Measurements from ENCODE around the gene NSG1. TPM values are rescaled to one million over a fixed set of nuclear protein-coding genes. Genes with fewer than 3 reads are reported as not detected.

The NSG1 gene
- total and polyA plus RNA-seq, 2 donors (not counting 1 experiment from before 2014, with no cell fraction given) = 0.17 to 1.1 TPM

DNA sequence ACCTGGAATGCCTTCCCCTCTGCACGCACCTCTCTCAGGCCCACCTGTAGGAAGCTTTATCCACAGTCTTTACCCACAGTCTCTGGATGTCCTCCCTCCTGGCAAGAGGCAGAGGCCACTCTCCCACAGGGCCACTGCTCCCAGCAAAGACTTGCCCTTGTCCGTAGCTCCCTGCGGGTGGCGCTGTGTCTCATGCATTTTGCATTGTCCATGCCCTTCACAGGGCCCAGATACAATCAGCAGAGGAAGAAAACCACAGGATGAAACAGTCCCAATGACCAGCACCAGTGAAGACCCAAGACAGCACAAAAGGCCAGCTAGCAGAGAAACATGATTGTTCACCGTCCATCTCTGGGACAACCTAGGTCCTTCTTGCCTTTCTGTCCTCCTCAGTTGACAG lies 2.1 kb upstream of the NSG1 start:
- Histone ChIP-seq H3K9me3 (ENCODE audit: control insufficient read depth, insufficient read depth, low read depth, low read length) (no peaks in the 10 kb centered on the region), H3K4me3 (replicated peaks in 1 of 4; ENCODE audit: control extremely low read depth in 1 of 4, insufficient read depth in 1 of 4, low read depth in 3 of 4, low read length in 4 of 4) (no peak overlapping the region), H3K36me3 (ENCODE audit: control insufficient read depth, insufficient read depth, low read length) (no peaks in the 10 kb centered on the region), H3K79me2 (ENCODE audit: control insufficient read depth, insufficient read depth, low read length) (no peaks in the 10 kb centered on the region), H2AFZ (ENCODE audit: low read length) (no peak overlapping the region), H4K20me1 (ENCODE audit: control insufficient read depth, extremely low read depth, insufficient read depth, low read length) (no peaks in the 10 kb centered on the region), H3K4me1 (ENCODE audit: control insufficient read depth, extremely low read depth, insufficient read depth, low read length) (no peaks in the 10 kb centered on the region), H3K27me3 (ENCODE audit: control insufficient read depth, insufficient read depth, low read length) (peaks cover 49% of the 10 kb centered on the region), H3K4me2 (ENCODE audit: extremely low read depth, insufficient read depth, low read length) (no peak overlapping the region), H3K27ac (ENCODE audit: insufficient read depth, low read length) (no peak overlapping the region), H3K9ac (ENCODE audit: insufficient read depth, low read length) (no peak overlapping the region)
- DNase-seq (ENCODE audit: low read depth in 2 of 2) = no peak
- no peak for TF ChIP-seq EZH2 (IDR thresholded peaks at IDR 0.05; ENCODE audit: low read length, missing control alignments)
- TF ChIP-seq CTCF (conservative IDR thresholded peaks at IDR 0.05 in 1 of 2, IDR thresholded peaks at IDR 0.05 in 1 of 2; ENCODE audit: low read depth in 1 of 2, low read length in 2 of 2) = peak; percentile 26 to 27

DNA sequence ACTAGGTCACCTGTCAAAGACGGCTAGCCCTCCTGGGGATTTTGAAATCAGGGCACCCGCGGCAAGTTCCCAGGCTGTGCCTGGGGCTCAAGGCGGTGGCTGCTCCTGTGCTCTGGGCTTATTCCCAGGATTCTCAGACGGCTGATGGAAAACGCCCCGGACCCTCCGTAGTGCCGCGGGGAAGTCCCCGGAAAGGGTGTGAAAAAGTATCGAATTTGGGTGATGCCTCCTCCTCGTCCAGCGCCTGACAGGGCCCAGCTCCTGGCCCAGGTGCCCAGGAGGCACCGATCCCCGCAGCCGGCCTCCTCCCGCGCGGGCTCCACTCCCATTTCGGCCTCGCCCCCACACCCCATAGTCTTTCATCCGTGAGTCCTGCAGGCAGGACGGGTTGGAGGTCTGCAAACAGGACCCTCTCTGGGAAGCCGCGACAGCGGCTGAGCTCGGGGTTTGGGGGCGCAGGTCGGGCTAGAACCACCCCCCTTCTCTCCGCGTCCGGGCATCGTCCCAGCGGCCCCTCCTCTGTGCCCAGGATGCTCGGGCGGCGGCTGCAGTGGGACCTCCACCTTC lies 1.1 kb upstream of the NSG1 start:
- no peaks in the 10 kb centered on the region for H3K79me2 ChIP-seq (ENCODE audit: control insufficient read depth, insufficient read depth, low read length)
- no peak overlapping the region for H2AFZ ChIP-seq (ENCODE audit: low read length)
- no peak for DNase-seq (ENCODE audit: low read depth in 2 of 2)
- H3K4me3 ChIP-seq (replicated peaks in 1 of 4; ENCODE audit: control extremely low read depth in 1 of 4, insufficient read depth in 1 of 4, low read depth in 3 of 4, low read length in 4 of 4) = no peak overlapping the region
- peak; percentile 82 for TF ChIP-seq EZH2 (IDR thresholded peaks at IDR 0.05; ENCODE audit: low read length, missing control alignments)
- no peak for TF ChIP-seq CTCF (conservative IDR thresholded peaks at IDR 0.05 in 1 of 2, IDR thresholded peaks at IDR 0.05 in 1 of 2; ENCODE audit: low read depth in 1 of 2, low read length in 2 of 2)
- H3K4me1 ChIP-seq (ENCODE audit: control insufficient read depth, extremely low read depth, insufficient read depth, low read length) = no peaks in the 10 kb centered on the region
- no peak overlapping the region for H3K27ac ChIP-seq (ENCODE audit: insufficient read depth, low read length)
- H3K9ac ChIP-seq (ENCODE audit: insufficient read depth, low read length) = no peak overlapping the region
- H3K4me2 ChIP-seq (ENCODE audit: extremely low read depth, insufficient read depth, low read length) = no peak overlapping the region
- H3K9me3 ChIP-seq (ENCODE audit: control insufficient read depth, insufficient read depth, low read depth, low read length) = no peaks in the 10 kb centered on the region
- H4K20me1 ChIP-seq (ENCODE audit: control insufficient read depth, extremely low read depth, insufficient read depth, low read length) = no peaks in the 10 kb centered on the region
- H3K27me3 ChIP-seq (ENCODE audit: control insufficient read depth, insufficient read depth, low read length) = peaks cover 49% of the 10 kb centered on the region
- H3K36me3 ChIP-seq (ENCODE audit: control insufficient read depth, insufficient read depth, low read length) = no peaks in the 10 kb centered on the region

DNA sequence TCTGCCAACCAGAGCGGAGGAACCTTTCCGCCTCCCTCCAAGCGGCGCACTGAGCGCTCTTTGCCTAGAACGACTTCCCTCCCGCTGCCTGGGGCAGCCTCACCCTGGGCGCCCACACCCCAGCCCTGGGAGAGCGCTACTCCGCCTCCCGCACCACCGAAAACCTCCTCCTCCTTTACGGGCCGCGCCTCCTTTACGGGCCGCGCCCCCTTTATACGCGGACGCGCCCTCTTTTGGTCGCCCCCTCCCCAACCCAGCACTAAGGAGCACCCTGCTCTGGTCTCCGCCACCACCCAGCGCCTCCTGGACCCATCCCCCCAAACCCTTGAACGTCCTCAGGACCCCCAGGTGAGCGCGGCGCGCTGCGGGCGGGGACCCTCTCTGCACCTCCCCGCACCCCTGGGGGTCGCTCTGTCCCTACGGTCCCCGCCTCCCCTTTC lies 586 bp upstream of the NSG1 start:
- no peaks in the 10 kb centered on the region for H3K36me3 ChIP-seq (ENCODE audit: control insufficient read depth, insufficient read depth, low read length)
- no peaks in the 10 kb centered on the region for H3K9me3 ChIP-seq (ENCODE audit: control insufficient read depth, insufficient read depth, low read depth, low read length)
- H3K9ac ChIP-seq (ENCODE audit: insufficient read depth, low read length) = no peak overlapping the region
- H3K4me1 ChIP-seq (ENCODE audit: control insufficient read depth, extremely low read depth, insufficient read depth, low read length) = no peaks in the 10 kb centered on the region
- no peaks in the 10 kb centered on the region for H4K20me1 ChIP-seq (ENCODE audit: control insufficient read depth, extremely low read depth, insufficient read depth, low read length)
- H3K79me2 ChIP-seq (ENCODE audit: control insufficient read depth, insufficient read depth, low read length) = no peaks in the 10 kb centered on the region
- DNase-seq (ENCODE audit: low read depth in 2 of 2) = no peak
- TF ChIP-seq CTCF (conservative IDR thresholded peaks at IDR 0.05 in 1 of 2, IDR thresholded peaks at IDR 0.05 in 1 of 2; ENCODE audit: low read depth in 1 of 2, low read length in 2 of 2) (no peak), EZH2 (IDR thresholded peaks at IDR 0.05; ENCODE audit: low read length, missing control alignments) (peak; percentile 95)
- peak overlapping the region in 3 of 4 experiments; percentile 10 to 41 (median 17) for H3K4me3 ChIP-seq (replicated peaks in 1 of 4; ENCODE audit: control extremely low read depth in 1 of 4, insufficient read depth in 1 of 4, low read depth in 3 of 4, low read length in 4 of 4)
- H3K27me3 ChIP-seq (ENCODE audit: control insufficient read depth, insufficient read depth, low read length) = peaks cover 49% of the 10 kb centered on the region
- no peak overlapping the region for H2AFZ ChIP-seq (ENCODE audit: low read length)
- H3K27ac ChIP-seq (ENCODE audit: insufficient read depth, low read length) = no peak overlapping the region
- peak overlapping the region; percentile 75 for H3K4me2 ChIP-seq (ENCODE audit: extremely low read depth, insufficient read depth, low read length)

Data from fibroblast of lung (primary cell).